ENCODE data around the gene WDR27. TPM values are rescaled to one million over a fixed set of nuclear protein-coding genes. Genes with fewer than 3 reads are reported as not detected.

The WDR27 gene
- total RNA-seq, 1 donor from 2014 or later = 16.8 TPM

- FAIRE-seq (no peak), DNase-seq (ENCODE audit: low read depth) (no peak)
- Histone ChIP-seq H3K36me3 (ENCODE audit: control insufficient read depth, insufficient read depth, low read length) (no peaks in the 10 kb centered on the region), H3K4me3 (ENCODE audit: low read depth, low read length) (no peak overlapping the region), H3K27me3 (ENCODE audit: control insufficient read depth, insufficient read depth, low read length) (no peaks in the 10 kb centered on the region)
- no peak for TF ChIP-seq CTCF (IDR thresholded peaks at IDR 0.05; ENCODE audit: insufficient read depth, low read length, severe bottlenecking)
Observed at GRCh38 chr6:169450097-169450496, 251.7 kb downstream of the WDR27 start.

- DNase-seq (ENCODE audit: low read depth) (no peak), FAIRE-seq (no peak)
- no peaks in the 10 kb centered on the region for H3K27me3 ChIP-seq (ENCODE audit: control insufficient read depth, insufficient read depth, low read length)
- TF ChIP-seq CTCF (IDR thresholded peaks at IDR 0.05; ENCODE audit: insufficient read depth, low read length, severe bottlenecking) = no peak
- H3K4me3 ChIP-seq (ENCODE audit: low read depth, low read length) = no peak overlapping the region
- H3K36me3 ChIP-seq (ENCODE audit: control insufficient read depth, insufficient read depth, low read length) = no peaks in the 10 kb centered on the region
Observed at GRCh38 chr6:169449221-169449620, 252.6 kb downstream of the WDR27 start.

GRCh38 chr6:169445661-169446581, 255.9 kb downstream of the WDR27 start:
- DNase-seq (ENCODE audit: low read depth) (no peak), FAIRE-seq (no peak)
- no peaks in the 10 kb centered on the region for H3K36me3 ChIP-seq (ENCODE audit: control insufficient read depth, insufficient read depth, low read length)
- TF ChIP-seq CTCF (IDR thresholded peaks at IDR 0.05; ENCODE audit: insufficient read depth, low read length, severe bottlenecking) = no peak
- H3K27me3 ChIP-seq (ENCODE audit: control insufficient read depth, insufficient read depth, low read length) = no peaks in the 10 kb centered on the region
- H3K4me3 ChIP-seq (ENCODE audit: low read depth, low read length) = no peak overlapping the region

GRCh38 chr6:169445227-169445626, 256.6 kb downstream of the WDR27 start:
- H3K27me3 ChIP-seq (ENCODE audit: control insufficient read depth, insufficient read depth, low read length) = no peaks in the 10 kb centered on the region
- DNase-seq (ENCODE audit: low read depth) (no peak), FAIRE-seq (no peak)
- no peak overlapping the region for H3K4me3 ChIP-seq (ENCODE audit: low read depth, low read length)
- no peak for TF ChIP-seq CTCF (IDR thresholded peaks at IDR 0.05; ENCODE audit: insufficient read depth, low read length, severe bottlenecking)
- H3K36me3 ChIP-seq (ENCODE audit: control insufficient read depth, insufficient read depth, low read length) = no peaks in the 10 kb centered on the region

- TF ChIP-seq CTCF (IDR thresholded peaks at IDR 0.05; ENCODE audit: insufficient read depth, low read length, severe bottlenecking) = no peak
- Histone ChIP-seq H3K36me3 (ENCODE audit: control insufficient read depth, insufficient read depth, low read length) (no peaks in the 10 kb centered on the region), H3K27me3 (ENCODE audit: control insufficient read depth, insufficient read depth, low read length) (no peaks in the 10 kb centered on the region), H3K4me3 (ENCODE audit: low read depth, low read length) (no peak overlapping the region)
- no peak for DNase-seq (ENCODE audit: low read depth)
- no peak for FAIRE-seq
Observed at GRCh38 chr6:169441292-169441691, 260.5 kb downstream of the WDR27 start.
